GM10847 (cell line): ENCODE results near the gene PRKAR1A.

Experiments
- POLR2A ChIP-seq: IDR thresholded peaks from 2 replicates; pipeline ENCODE4 v1.6.1; 2011; ENCODE audit not compliant: insufficient read length; ENCODE audit errors: extremely low read depth

The PRKAR1A gene

GRCh38 chr17:68598074-68598473, 85.8 kb downstream of the PRKAR1A start:
- TF ChIP-seq POLR2A, result no peak

GRCh38 chr17:68598545-68598961, 86.3 kb downstream of the PRKAR1A start:
- no peak for TF ChIP-seq POLR2A

- no peak for TF ChIP-seq POLR2A
Observed at GRCh38 chr17:68599091-68599490, 86.9 kb downstream of the PRKAR1A start.

GRCh38 chr17:68599552-68600066, 87.4 kb downstream of the PRKAR1A start:
- no peak for TF ChIP-seq POLR2A

DNA sequence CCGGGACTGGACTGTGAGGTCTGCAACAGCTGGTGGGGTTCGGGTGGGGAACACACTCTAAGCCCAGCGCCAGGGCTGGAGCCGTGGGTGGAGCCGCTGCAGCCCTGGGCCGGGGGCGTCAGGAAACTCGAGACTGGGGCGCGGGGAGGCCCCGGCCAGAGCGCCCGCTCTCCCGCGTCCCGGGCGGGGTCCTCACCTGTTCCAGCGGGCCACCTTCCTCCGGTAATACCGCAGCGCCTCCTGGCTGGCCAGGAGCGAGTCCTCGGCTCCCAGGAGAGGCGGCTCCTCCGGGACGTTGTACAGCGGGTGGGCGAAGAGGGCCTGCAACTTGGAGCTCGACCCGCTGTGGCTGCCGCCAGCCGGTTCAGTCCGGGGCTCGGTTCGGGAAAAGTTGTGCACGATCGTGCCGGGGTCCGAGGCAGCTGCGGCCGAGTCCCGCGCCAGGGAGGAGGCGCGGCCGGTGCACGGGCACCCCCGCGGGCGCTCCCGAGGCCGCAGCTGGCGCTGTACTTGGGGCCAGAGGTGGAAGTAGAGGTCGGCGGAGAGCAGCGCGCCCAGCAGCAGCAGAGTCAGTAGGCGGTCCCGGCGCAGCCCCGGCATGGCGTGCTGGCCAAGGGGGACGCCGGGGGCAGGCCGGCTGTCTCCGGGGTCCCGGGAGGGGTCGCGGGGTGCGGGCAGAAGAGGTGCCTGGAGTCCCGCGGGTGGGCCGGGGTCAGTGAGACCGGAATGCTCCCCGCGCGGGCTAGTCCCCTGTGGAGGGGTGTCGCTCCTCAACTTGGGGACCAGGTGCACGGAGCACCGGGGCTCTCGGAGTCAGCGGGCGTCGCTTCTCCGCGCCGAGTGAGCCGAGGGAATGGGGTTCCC, 88.1 kb downstream of the PRKAR1A start:
- TF ChIP-seq POLR2A, result no peak
